ENCODE results near the gene CAVIN2.

Gene CAVIN2

GRCh38 chr2:191863988-191864387 lies 17.1 kb upstream of the CAVIN2 start:
- no peak for DNase-seq

DNA sequence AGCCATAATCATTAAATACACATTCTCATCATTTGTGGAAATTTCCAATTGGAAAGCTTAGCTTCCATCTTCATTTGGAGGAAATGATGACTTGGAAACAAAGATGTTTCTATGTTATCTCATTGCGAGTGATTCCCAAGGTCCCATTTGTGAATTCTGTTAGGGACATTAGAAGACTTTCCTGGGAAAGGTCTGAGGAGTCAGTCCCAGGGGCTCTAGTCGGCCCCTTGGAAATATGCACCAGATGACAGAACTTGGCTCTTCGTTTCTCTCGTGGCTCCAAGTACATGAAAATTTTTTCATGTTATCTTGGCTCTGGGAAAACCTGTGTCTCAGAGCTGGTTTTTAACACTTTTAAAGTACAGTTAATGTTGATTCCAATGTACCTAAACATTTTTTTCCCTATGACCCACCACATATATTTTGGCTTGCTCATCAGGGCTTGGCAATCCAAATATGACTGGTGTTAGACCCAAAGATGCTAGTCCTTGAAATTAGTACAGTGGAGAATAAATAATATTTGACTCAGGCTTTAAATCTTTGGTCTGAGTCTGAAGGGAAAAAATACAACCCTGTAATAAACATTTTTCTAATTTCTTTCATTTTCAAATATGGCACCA lies 15.4 kb upstream of the CAVIN2 start:
- DNase-seq, result no peak

- DNase-seq, result no peak
Observed at GRCh38 chr2:191860760-191861466, 14.0 kb upstream of the CAVIN2 start.

GRCh38 chr2:191859681-191860080 lies 12.8 kb upstream of the CAVIN2 start:
- peak; percentile 50 to 55 for DNase-seq

DNA sequence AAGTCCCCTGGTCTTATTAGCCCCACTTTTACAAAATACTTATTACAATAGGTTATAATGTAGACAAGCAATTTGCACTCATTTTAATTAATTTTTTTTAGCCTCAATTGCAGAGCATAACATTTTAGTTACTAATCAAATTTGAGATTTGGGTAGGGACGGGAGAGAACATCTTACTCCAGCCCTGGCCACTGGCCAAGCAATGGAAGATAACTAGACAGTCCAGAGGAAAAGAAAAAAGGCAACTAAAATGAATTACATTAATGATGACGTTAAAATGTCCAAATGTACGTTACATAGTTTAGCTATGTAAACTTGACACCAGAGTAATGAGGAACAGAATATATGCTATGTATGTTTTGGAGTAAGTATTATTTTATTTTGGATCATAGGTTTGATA lies 11.0 kb upstream of the CAVIN2 start:
- DNase-seq, result no peak

- no peak for DNase-seq
Observed at GRCh38 chr2:191857259-191857805, 10.4 kb upstream of the CAVIN2 start.

GRCh38 chr2:191856111-191856876 lies 9.4 kb upstream of the CAVIN2 start:
- DNase-seq, result no peak

- no peak for DNase-seq
Observed at GRCh38 chr2:191855382-191855781, 8.5 kb upstream of the CAVIN2 start.

- DNase-seq, result no peak
Observed at GRCh38 chr2:191854382-191855372, 7.8 kb upstream of the CAVIN2 start.

DNA sequence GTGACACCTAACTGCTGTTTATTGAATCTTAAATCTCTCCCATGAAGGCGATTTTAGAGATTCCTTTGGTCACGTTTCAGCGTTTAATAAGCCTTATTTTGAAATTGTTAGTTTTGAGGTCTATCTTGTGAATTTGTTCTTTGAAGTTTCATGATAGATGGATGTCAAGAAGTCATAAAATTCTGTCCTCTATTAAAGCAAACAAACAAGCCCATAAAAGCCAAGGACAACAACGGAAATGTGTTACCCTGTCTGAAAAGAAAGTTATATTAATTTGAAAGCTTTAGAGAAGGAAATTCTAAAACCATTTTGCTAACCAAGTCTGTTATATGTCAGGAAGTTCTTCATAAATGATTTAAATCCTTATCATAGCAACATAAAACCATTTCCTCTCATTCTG lies 7.0 kb upstream of the CAVIN2 start:
- no peak for DNase-seq

GRCh38 chr2:191851158-191851557 lies 4.3 kb upstream of the CAVIN2 start:
- DNase-seq, result no peak

DNA sequence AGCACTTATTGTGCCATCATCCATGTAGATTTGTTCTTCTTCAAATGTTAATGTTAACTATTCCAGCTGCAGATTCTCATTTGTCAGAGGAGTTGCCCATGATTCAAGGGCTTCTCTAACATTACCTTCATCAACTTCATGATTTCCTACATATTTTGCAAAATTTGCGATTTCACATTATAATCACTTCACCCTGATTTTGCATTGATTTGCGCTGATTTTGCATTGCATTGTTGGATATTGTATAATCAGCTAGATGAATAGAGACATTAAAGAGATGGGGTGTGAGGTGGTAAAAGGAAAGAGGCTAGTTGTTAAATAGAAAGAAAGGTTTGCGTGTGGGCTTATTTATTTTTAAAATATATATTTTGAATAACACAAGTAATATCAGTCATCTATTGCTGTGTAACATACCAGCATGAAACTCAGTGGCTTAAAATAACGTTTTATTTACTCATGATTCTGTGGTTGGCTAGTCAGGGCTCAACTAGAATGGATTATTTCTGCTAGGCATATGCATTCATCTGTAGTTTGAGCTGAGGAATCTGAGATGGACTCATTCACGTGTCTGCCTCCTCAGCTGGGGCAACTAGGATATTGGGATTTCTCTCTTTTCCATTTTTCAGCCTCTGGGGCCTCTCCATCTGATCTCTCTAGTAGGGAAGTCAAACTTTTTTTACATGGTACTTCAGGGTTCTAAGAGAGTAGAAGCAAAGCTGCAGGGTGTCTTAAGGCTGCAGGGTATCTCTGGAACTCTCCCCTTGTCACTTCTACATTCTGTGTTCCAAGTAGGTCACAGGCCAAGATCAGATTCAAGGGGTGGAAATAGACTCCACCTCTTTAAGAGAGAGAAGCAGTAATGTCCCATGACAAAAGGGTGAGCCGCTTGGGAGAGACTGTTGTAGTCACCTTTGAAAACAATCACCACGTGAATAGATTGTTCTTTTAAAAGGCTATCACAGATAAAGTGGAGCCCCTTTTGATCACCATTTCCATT lies 2.2 kb upstream of the CAVIN2 start:
- DNase-seq, result no peak

DNA sequence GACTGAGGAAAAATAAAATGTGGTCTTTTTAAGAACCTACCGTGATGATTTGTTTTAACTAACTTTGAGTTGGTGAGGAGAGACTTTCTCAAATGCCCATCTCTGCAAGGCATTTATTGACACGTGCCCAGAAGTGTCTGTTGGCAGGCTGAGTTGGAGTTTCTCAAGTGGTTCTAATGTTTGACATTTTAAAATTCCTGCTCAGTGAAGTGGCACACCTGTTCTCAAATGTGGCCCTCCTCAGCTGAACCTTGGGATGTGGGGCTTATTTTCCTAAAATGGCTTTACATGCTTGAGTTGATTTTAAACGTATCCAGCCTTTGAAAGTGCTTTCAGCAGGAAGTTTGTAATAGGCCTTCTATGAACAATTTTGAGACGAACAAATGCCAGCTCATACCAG lies 876 bp upstream of the CAVIN2 start:
- DNase-seq, result no peak

GRCh38 chr2:191845876-191846514 lies 893 bp downstream of the CAVIN2 start:
- no peak for DNase-seq

- DNase-seq, result no peak
Observed at GRCh38 chr2:191845248-191845715, 1.6 kb downstream of the CAVIN2 start.

DNA sequence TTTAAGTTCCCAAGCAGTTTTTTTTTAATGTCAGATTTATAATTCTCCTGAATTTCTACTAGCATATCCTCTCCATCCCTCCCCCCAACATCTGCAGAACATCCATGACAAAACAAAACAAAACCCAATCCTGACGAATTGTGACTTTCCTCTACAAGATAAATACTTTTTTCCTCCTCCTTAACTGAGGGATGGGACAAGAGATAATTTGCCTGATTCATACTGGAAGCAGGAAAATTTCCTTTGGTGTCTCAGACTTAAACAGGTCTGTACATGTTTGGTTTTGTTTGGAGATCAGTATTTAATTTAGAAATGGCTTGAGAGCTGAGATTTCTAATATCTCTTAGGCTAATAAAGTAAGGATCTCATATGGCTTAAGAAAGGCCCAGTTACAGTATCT lies 2.2 kb downstream of the CAVIN2 start:
- DNase-seq, result no peak

GRCh38 chr2:191840921-191841320 lies 6.0 kb downstream of the CAVIN2 start:
- no peak for DNase-seq

- no peak for DNase-seq
Observed at GRCh38 chr2:191839918-191840804, 6.7 kb downstream of the CAVIN2 start.

GRCh38 chr2:191838526-191838925 lies 8.4 kb downstream of the CAVIN2 start:
- no peak for DNase-seq

Measured in AML-193 (cell line).